Heart right ventricle (tissue), 16 donors: ENCODE results near the gene SLC39A1. TPM values are rescaled to one million over a fixed set of nuclear protein-coding genes. Genes with fewer than 3 reads are reported as not detected.

Experiments
- ATAC-seq, 8 donors: fragments of 200-7000 bp; cut with Tn5 transposase; one replicate each; pipeline ENCODE4 v1.9.1; 2020; ENCODE audit warnings: mild to moderate bottlenecking in 8 of 8, moderate library complexity in 8 of 8, moderate number of reproducible peaks in 1 of 8
- DNase-seq, 2 donors: peaks; one replicate each; pipeline ENCODE4 v3.0.0-alpha.2; 2020
- H3K27ac ChIP-seq, 10 donors: fragments of 200-600 bp; sonication (generic) in 2 of 10; one replicate each; pipeline versions ENCODE4 v1.5.0 to v1.8.0; 2020 to 2022; ENCODE audit warnings: mild to moderate bottlenecking in 3 of 10
- H3K27me3 ChIP-seq, 7 donors: fragments of 200-600 bp; one replicate each; pipeline ENCODE4 v1.8.0; 2021 to 2022; ENCODE audit warnings: mild to moderate bottlenecking in 2 of 7
- H3K36me3 ChIP-seq, 9 donors: fragments of 200-600 bp; sonication (generic) in 1 of 9; one replicate each; pipeline versions ENCODE4 v1.5.0 to v1.8.0; 2020 to 2022; ENCODE audit warnings: mild to moderate bottlenecking in 2 of 9
- H3K4me1 ChIP-seq, 9 donors: fragments of 200-600 bp; sonication (generic) in 1 of 9; one replicate each; pipeline versions ENCODE4 v1.5.0 to v1.8.0; 2020 to 2022; ENCODE audit warnings: mild to moderate bottlenecking in 4 of 9
- H3K4me3 ChIP-seq, 10 donors: fragments of 200-600 bp; sonication (generic) in 2 of 10; one replicate each; pipeline versions ENCODE4 v1.5.0 to v1.8.0; 2020 to 2022; ENCODE audit warnings: mild to moderate bottlenecking in 7 of 10, moderate library complexity in 2 of 10
- H3K9me3 ChIP-seq, 11 donors: fragments of 200-600 bp in 10 of 11; sonication (generic) in 2 of 11; one replicate each; pipeline versions ENCODE4 v1.5.0 to v1.8.0; 2013 to 2022; ENCODE audit warnings: mild to moderate bottlenecking in 2 of 11, control low read depth in 1 of 11, moderate library complexity in 1 of 11
- CTCF ChIP-seq, 9 donors: fragments of 200-600 bp; sonication (generic) in 2 of 9; IDR thresholded peaks; one replicate each; pipeline versions ENCODE4 v1.5.0 to v1.8.0; 2021 to 2022; ENCODE audit warnings: antibody characterized with exemption in 9 of 9, mild to moderate bottlenecking in 5 of 9, moderate library complexity in 1 of 9
- WGBS, 2 donors: extraction: QIAGEN DNeasy Blood & Tissue Kit; methylation state at CpG; one replicate each; pipeline ENCODE4 v1.1.7; 2013; ENCODE audit warnings: inconsistent platforms in 1 of 2; 5-methylcytosine and 5-hydroxymethylcytosine counted together
- intact Hi-C, 10 donors: fragments of 100-400 bp; cut with DNase I; formaldehyde crosslinking; loops; one replicate each; pipeline versions ENCODE4 v1.11.1 to v1.14.2; 2022
- polyA plus RNA-seq, 2 donors: library from polyadenylated mRNA; stranded (reverse); fragments of 200-250 nt; gene quantifications; one replicate each; pipeline ENCODE4 v1.2.3, GENCODE V29; 2013
- total RNA-seq, 10 donors: library from RNA; stranded (reverse); fragmentation: NEBNext Ultra II Directional in 3 of 10; extraction: Animal tissue kit (Norgen Biotek cat#: 25700) in 3 of 10; gene quantifications; one replicate each; pipeline versions ENCODE4 v1.2.1 to v1.2.4, GENCODE V29; 2021 to 2023
- donor health status: Arrhythmogenic right ventricular cardiomyopathy.
- donor health status: ischemic (EF 13 %, LVEDD 7.1; RV severe dilation, severe dysfunction).
- donor health status: healthy with polysubstance abuse.
- donor health status: DM: no; HTN: yes; CAD: no.
- donor health status: DM: no; HTN: no; CAD: no.
- donor health status: ischemic (EF 25% LVEDD 6.9; RV normal size, moderate dysfunction).
- donor health status: ischemic (EF 25% LVEDD 5.7; RV mildly dilated, moderate dysfunction).
- donor health status: healthy.
- donor health status: DM: yes; HTN: yes; CAD: no.
- donor health status: Ischemic cardiomyopathy.
- donor health status: ischemic (EF 35%, LVEDD 5.7; RV mildly dilated, moderate dysfunction).
- donor health status: nonischemic (EF 11% LVEDD 7.7; RV severe dilation, severe dysfunction).
- donor health status: DM: yes; HTN: yes; CAD: no.
- donor health status: PGD.
- donor health status: ischemic (EF 29% LVEDD 5.4; RV normal size, mild dysfunction).
- donor health status: nonischemic (EF 23%, LVEDD 6.1; RV moderate dilation, normal function).

Gene SLC39A1
- total and polyA plus RNA-seq, 12 donors = 24.6 to 102 (median 34.3) TPM

DNA sequence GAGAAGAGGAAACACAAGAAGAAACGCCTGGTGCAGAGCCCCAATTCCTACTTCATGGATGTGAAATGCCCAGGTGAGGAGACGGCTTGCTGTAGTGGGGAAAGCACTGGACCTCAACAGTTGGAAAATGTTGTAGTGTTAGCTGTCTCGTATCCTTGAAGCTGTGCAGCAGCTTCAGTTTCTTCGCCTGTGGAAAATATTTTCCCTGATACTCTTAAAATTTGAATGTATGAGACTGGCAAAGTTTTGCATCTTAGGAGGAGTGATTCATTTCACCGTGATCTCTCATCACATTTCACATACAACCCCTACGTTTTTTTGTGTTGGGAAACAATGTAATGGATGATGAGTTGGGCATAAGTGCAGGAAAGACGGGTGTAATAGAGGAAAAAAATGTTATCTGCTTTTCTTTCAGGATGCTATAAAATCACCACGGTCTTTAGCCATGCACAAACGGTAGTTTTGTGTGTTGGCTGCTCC lies 27.9 kb upstream of the SLC39A1 start:
- peak overlapping the region; percentile 67 to 90 (median 81) for H3K4me3 ChIP-seq
- DNase-seq = no peak
- no peak for ATAC-seq
- H3K9me3 ChIP-seq = no peaks in the 10 kb centered on the region
- no peaks in the 10 kb centered on the region for H3K27me3 ChIP-seq
- TF ChIP-seq CTCF (IDR thresholded peaks at IDR 0.05) = no peak
- H3K27ac ChIP-seq = peak overlapping the region; percentile 84 to 98 (median 92)
- 7 to 10% methylated on average over 9 of the region's 9 CpGs for WGBS, 2 donors
- peaks cover 0 to 49% (median 20%) of the 10 kb centered on the region in 9 donors for H3K36me3 ChIP-seq
- intact Hi-C loops = loop anchor here in 3 of 10 donors (5.0 to 10.0 kb wide), 5 partner anchors 186 to 284 kb away; partner anchors contain the start of gene HAX1 (in 2 of the 3)
- peaks cover 4 to 55% (median 39%) of the 10 kb centered on the region in 9 donors for H3K4me1 ChIP-seq

DNA sequence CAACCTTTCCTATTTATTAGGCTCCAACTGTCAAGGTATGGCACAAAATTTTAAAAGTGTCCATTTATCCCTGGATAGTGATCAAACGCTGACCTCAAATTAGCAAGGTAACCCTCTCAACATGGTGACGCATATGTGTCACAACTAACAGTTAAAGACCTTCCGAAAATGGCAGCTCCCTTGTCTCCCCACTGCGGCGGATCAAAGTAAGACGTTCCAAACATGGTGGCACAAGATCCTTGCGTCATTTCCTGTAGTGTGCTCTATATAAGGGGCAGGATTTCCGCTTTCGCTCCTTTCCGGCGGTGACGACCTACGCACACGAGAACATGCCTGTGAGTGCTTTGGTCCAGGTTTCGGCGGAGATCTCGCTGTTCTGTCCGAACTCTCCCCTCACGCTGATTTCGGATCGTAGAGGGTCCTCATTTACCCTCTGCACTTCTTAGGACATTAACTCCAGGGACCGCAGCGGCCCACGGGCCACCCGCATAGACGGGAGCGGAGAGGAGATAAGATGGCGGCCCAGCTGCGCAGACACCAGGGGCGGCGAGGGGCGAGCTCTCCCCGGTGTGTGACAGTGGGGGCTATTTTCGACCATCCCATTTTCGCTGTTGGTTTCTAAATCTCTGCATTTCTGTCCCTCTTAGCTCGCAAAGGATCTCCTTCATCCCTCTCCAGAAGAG lies 27.3 kb upstream of the SLC39A1 start, which contains the start of gene RPS27:
TSS of gene RPS27 (plus strand) at position 295 of the 683 bp plus-strand sequence. CDS start at position 330, 35 bp downstream.
- peak within 1 kb of the TSS; percentile 84 to 98 (median 92) for H3K27ac ChIP-seq
- TF ChIP-seq CTCF (IDR thresholded peaks at IDR 0.05) = peak in 1 of 9 donors; percentile 12
- peak; percentile 74 to 97 for DNase-seq
- H3K27me3 ChIP-seq = no peaks in the 10 kb centered on the region
- peak within 1 kb of the TSS; percentile 67 to 90 (median 81) for H3K4me3 ChIP-seq
- ATAC-seq = peak; percentile 81 to 91 (median 86)
- WGBS, 2 donors = 0 to 1% methylated on average over 36 of the region's 36 CpGs
- H3K4me1 ChIP-seq = peaks cover 4 to 59% (median 39%) of the 10 kb centered on the region in 9 donors
- intact Hi-C loops = loop anchor here in 3 of 10 donors (5.0 to 10.0 kb wide), 5 partner anchors 187 to 284 kb away; partner anchors contain the start of gene HAX1 (in 2 of the 3)
- peaks cover 0 to 44% (median 20%) of the 10 kb centered on the region in 9 donors for H3K36me3 ChIP-seq
- H3K9me3 ChIP-seq = no peaks in the 10 kb centered on the region

GRCh38 chr1:153987621-153988020 lies 24.3 kb upstream of the SLC39A1 start:
- Histone ChIP-seq H3K4me3 (no peak overlapping the region), H3K9me3 (no peaks in the 10 kb centered on the region), H3K27me3 (no peaks in the 10 kb centered on the region), H3K4me1 (peaks cover 12 to 58% (median 41%) of the 10 kb centered on the region in 9 donors), H3K27ac (peak overlapping the region in 1 of 10 donors; percentile 89), H3K36me3 (peaks cover 0 to 28% (median 3%) of the 10 kb centered on the region in 9 donors)
- DNase-seq (no peak), ATAC-seq (no peak)
- intact Hi-C loops = loop anchor here (2.0 to 10.0 kb wide), 8 partner anchors 190 to 480 kb away; partner anchors contain the start of genes NPR1 (in 8 of the 10) and ILF2 (in 3 of the 10)
- 92% methylated on average over 7 to 8 of the region's 8 CpGs for WGBS, 2 donors
- TF ChIP-seq CTCF (IDR thresholded peaks at IDR 0.05) = no peak

GRCh38 chr1:153985941-153986761 lies 22.8 kb upstream of the SLC39A1 start, which contains the start of gene RAB13:
Gene RAB13, minus strand, starts transcription at chr1:153986339. Its CDS starts 103 bp downstream, at chr1:153986236.
- Histone ChIP-seq H3K36me3 (peaks cover 0 to 26% (median 0%) of the 10 kb centered on the region in 9 donors), H3K27ac (peak within 1 kb of the TSS; percentile 38 to 91 (median 88)), H3K4me1 (peaks cover 8 to 46% (median 26%) of the 10 kb centered on the region in 9 donors), H3K27me3 (no peaks in the 10 kb centered on the region), H3K9me3 (no peaks in the 10 kb centered on the region), H3K4me3 (peak within 1 kb of the TSS; percentile 53 to 74 (median 68))
- ATAC-seq (peak; percentile 82 to 90 (median 86)), DNase-seq (peak; percentile 87 to 88)
- intact Hi-C loops = loop anchor here (1.0 to 10.0 kb wide), 10 partner anchors 189 to 479 kb away; partner anchors contain the start of genes NPR1 (in 9 of the 10) and ILF2 (in 3 of the 10)
- WGBS, 2 donors = 1% methylated on average over 25 to 32 of the region's 32 CpGs
- TF ChIP-seq CTCF (IDR thresholded peaks at IDR 0.05) = no peak
